GM18508 (cell line): ENCODE measurements around the gene TRAF3IP1.
"Not testable (repeated sequence)": the region's sequence is repeated elsewhere in the genome, so short reads cannot be mapped to it uniquely, and the experiment has no call there.

Experiments
- ATAC-seq: cut with Tn5 transposase; IDR thresholded peaks from one replicate; pipeline ENCODE4 v1.9.1; 2021; ENCODE audit warnings: moderate number of reproducible peaks; ENCODE audit not compliant: insufficient read depth, unreplicated experiment

The TRAF3IP1 gene

DNA sequence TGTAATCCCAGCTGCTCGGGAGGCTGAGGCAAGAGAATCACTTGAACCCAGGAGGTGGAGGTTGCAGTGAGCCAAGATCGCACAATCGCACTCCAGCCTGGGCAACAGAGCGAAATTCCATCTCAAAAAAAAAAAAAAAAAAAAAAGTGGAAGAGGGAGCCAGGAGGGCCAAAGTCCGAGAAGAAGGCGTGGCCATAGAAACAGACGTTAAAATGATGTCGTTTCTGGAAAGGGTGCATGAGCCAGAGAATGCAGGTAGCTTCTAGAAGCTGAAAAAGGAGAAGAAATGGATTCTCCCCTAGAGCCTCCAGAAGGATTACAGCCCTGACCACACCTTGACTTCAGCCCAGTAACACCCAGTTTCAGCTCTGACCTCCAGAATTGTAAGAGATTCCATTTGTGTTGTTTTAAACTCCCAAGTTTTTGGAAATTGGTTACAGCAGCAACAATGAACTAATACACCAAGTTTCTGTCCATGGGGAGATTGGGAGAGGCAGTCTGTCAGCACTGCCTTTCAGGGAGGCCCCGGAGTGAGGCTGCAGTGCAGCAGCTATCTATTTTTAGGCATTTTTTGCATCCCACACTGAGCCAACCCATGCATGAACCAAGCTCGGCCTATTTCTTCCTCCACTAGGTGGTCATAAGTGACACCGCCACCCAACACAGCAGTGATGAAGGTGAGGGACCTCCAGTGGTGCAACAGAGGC lies 14.2 kb upstream of the TRAF3IP1 start:
- no peak for ATAC-seq

GRCh38 chr2:238306672-238306998 lies 13.7 kb upstream of the TRAF3IP1 start:
- ATAC-seq = no peak

- no peak for ATAC-seq
These were observed 12.1 kb upstream of the TRAF3IP1 start for GRCh38 chr2:238308177-238308576.

- ATAC-seq = not testable (repeated sequence)
These were observed 9.6 kb upstream of the TRAF3IP1 start for GRCh38 chr2:238310721-238311120.

GRCh38 chr2:238313289-238313990 lies 6.9 kb upstream of the TRAF3IP1 start:
- ATAC-seq = no peak

GRCh38 chr2:238313991-238314350 lies 6.3 kb upstream of the TRAF3IP1 start:
- ATAC-seq = no peak

DNA sequence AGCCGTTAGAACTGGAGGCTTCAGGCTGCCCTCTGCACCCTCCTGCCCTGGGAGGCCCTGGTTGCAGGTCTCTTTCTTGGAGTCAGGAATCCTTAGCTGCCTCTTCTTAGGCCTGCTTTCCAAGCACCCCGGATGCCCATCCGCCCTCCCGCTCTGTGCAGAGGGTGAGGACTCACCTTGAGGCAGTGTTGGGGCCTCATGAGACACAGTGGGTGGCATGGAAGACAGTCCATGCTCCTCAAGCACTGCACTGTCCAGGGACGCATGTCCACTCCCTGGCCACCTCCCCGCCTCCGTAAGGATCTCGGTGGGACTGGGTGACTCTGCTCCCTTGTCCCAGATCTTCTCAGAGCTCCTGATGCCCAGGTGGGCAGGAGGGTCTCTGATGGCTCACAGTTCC lies 5.7 kb upstream of the TRAF3IP1 start:
- no peak for ATAC-seq

DNA sequence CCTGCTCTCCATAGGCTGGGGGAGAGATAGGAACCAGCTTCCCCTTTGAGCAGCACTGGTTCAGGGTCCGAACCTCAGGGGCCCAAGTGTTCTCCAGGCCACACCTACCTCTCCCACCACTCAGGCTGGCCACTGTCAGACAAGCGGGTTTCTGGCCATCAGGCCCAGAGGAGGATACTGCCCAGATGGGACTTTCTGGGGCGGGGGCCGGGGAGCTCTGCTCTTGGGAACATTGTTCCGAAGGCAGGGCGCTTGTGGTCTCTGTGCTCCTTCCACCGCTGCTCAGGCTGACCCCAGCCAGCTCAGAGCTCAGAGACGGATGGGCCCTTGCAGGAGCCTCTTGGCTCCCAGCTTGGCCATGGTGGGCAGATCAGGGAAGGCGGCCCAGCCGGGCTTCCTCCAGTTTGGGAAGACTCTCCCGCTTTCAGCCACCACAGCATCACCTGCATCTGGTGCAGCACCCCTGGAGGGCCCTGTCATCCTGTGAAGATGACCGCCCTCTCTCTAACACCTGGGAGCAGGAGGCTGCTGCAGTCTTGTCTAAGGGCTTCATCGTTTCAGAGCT lies 5.2 kb upstream of the TRAF3IP1 start:
- no peak for ATAC-seq

DNA sequence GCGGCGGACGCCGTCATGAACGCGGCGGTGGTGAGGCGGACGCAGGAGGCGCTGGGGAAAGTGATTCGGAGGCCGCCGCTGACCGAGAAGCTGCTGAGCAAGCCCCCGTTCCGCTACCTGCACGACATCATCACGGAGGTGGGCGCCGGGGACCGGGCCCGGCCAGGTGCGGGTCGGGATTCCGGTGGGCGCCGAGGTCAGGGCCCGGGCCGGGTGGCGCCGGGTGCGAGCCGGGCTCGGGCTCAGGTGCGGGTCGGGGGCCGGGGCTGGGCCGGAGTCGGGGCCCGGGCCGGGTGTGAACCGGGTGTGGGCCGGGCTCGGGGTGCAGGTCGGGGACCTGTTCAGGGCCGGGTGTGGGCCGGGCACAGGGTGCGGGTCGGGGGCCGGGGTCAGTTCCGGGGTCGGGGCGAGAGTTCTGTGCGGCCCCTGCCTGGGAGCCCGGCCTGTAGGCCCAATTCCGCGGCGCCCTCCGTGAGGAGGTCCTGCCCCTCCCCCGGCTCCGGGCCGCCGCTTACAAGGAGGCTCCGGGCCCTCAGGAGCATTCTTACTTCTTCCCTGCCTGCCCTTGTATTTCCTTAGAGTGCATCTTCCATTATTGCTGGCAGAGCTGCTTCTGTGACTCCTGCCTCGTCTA lies 447 bp downstream of the TRAF3IP1 start:
- ATAC-seq = no peak

GRCh38 chr2:238321467-238321866 lies 1.1 kb downstream of the TRAF3IP1 start:
- no peak for ATAC-seq

- no peak for ATAC-seq
These were observed 1.7 kb downstream of the TRAF3IP1 start for GRCh38 chr2:238322001-238322411.

- ATAC-seq = not testable (repeated sequence)
These were observed 3.9 kb downstream of the TRAF3IP1 start for GRCh38 chr2:238324248-238324647.

- ATAC-seq = no peak
These were observed 5.4 kb downstream of the TRAF3IP1 start for GRCh38 chr2:238325694-238326093.

DNA sequence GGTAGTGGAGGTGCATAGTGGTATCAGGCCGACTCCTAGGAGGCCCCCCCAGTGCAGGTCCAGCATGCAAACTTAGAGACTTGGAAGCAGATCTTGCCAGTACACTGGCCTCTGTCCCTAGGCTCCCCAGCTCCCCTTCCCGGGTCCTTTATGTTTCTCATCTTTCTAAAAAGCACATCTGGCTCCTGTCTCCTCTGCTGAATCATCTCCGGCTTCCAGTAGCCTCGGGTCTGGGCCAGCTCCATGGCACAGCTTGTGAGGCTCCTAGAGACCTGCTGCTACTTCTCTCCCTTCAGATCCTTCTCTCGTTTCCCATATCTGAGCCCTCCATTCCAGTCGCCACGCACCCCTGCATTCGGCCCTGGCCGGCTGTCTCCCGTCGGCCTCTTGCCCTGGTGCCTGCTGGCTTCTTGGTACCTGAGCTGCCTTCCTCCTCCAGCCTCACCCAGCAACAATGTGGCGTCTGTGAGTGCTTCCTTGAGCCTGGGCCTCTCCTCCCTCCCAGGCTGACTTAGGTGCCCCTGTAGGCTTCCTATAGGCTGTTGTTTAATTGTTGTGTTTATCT lies 6.6 kb downstream of the TRAF3IP1 start:
- no peak for ATAC-seq

GRCh38 chr2:238327751-238328150 lies 7.4 kb downstream of the TRAF3IP1 start:
- ATAC-seq = no peak

GRCh38 chr2:238330391-238330790 lies 10.1 kb downstream of the TRAF3IP1 start:
- no peak for ATAC-seq

GRCh38 chr2:238331916-238332315 lies 11.6 kb downstream of the TRAF3IP1 start:
- ATAC-seq = no peak

DNA sequence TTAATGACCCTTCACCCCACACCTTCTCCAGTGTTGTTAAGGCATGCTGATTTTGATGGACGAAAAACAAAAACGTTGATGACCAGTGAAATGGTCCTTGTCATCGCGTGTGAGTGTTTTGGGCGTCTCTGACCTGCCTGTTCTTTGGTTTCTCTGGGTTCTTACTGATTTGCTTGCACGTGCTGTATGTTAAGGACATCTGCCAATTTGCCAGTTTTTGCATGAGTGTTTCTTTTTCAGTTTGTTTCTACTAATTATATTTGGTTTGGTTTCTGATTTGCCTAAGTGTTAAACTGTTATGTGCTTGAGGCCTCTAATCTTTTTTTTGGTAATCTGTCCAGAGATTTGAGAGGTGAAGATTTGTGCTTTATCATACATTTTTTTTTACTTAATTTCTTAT lies 14.6 kb downstream of the TRAF3IP1 start:
- no peak for ATAC-seq

DNA sequence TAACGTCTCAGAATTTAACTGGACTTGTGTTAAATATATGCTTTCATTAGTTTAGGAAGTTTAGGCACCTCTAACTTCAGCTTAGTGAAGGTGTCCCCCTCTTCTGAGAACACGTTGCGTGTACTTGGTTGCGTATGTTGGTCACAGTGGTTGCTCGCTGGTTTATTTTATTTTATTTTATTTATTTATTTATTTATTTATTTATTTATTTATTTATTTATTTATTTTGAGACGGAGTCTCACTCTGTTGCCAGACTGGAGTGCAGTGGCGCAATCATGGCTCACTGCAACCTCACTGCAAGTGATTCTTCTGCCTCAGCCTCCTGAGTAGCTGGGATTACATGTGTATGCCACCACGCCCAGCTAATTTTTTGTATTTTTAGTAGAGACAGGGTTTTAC lies 15.3 kb downstream of the TRAF3IP1 start:
- ATAC-seq = not testable (repeated sequence)

GRCh38 chr2:238336151-238336550 lies 15.8 kb downstream of the TRAF3IP1 start:
- no peak for ATAC-seq
